CD1c-positive myeloid dendritic cell (primary cell): Measurements from ENCODE around the gene BRCA2.
A peak's percentile ranks its signal among the peaks of the same experiment; 100 is the strongest.
"Not testable (repeated sequence)": the region's sequence is repeated elsewhere in the genome, so short reads cannot be mapped to it uniquely, and the experiment has no call there.

Experiments
- DNase-seq: peaks from one replicate; pipeline ENCODE4 v3.0.0-alpha.2; 2016; ENCODE audit errors: extremely low spot score

BRCA2 gene

DNA sequence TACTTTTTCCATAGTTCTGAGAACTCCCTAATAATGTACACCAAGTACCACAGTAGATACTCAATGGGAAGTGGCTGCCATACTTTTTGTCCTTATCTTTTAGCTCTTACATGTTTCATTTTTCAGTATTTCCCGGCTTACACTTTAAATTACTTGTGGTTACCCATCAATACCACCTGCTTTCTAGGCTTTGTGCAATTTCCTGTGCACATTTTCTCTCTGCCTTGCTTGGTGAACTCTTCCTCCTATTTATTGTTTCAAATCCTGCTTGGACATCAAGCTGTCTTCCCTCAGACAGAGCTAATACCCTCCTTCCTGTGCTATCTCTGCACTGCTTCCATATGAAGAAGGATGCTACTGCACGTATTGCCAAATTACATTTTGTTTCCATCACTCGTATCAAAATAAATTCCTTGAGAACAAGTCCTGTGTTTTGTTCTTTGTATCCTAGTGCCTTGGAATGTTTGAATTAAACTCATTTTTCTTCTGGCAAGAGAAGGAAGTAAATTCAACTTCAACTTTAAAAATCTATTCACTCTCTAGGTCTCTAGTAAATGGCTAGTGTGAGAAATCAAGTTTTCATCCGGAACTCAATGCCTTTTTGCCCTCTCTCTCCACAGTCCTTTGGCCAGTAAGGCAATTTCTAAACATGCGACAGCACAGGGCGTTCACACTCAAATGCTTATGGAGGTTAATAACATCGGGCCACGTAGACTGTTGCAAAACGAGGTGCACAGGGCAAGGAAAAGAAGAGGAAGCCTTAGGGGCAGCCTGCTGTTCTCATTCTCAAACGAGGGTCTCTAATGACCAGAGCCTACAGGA lies 5.8 kb upstream of the BRCA2 start:
- DNase-seq = no peak

DNA sequence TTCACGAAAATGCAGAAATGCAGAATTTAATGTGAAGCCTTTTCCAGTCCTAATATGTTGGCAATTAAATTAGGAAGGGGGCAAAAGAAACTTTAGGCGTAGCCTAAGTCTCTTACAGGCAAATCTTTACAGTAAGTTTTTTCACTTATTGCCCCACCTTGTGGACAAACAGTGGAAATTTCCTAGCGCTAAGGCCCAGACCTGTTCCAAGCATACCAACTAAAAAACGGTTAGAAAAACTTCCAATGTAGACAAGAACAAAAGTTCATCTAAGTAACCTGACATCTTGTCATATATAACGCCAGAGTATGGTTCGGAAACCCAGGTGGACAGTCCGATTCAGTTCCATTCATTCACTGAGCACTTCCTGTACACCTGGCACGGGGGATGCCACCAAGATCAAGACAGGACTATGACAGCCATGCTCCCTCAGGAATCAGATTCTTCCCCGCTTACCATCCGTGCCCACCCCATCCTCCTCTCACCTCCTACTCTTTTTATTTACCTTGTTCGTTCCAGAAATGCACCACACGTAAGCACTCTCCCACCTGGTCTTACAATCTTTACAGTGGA lies 5.1 kb upstream of the BRCA2 start:
- peak; percentile 63 for DNase-seq

DNA sequence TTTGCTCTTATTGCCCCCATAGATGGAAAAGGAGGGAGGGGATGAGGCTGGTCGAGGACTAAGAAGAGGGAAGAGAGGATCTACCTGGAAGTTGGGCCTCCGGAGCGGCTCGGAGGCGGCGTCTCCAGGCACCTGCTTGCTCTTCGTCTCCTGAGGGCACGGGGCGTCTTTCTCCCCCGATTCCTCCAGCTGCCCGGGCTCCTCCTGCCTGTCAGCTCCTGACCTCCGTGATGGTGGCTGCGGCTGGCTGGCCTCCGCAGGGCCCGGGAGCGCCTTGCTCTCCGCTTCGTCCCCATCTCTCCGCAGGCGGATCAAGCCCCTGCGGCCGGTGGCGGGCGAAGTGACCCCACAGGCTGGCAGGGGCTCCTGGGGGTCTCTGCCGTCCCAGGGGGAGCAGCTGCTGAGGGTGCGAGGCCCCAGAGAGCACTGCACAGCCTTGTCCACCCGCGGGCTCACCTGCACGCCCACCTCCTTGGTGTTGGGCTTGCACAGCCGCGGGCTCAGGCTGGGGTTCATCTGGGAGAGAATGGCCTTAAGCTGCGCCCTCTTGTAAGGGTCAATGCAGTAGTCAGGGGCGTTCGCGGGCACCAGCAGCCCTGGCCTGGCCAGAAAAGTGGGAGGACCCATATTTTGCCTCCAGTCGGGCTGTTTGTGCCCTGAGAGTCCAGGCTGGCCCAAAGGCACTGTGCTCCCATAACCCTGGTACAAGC lies 4.0 kb upstream of the BRCA2 start:
- no peak for DNase-seq

DNA sequence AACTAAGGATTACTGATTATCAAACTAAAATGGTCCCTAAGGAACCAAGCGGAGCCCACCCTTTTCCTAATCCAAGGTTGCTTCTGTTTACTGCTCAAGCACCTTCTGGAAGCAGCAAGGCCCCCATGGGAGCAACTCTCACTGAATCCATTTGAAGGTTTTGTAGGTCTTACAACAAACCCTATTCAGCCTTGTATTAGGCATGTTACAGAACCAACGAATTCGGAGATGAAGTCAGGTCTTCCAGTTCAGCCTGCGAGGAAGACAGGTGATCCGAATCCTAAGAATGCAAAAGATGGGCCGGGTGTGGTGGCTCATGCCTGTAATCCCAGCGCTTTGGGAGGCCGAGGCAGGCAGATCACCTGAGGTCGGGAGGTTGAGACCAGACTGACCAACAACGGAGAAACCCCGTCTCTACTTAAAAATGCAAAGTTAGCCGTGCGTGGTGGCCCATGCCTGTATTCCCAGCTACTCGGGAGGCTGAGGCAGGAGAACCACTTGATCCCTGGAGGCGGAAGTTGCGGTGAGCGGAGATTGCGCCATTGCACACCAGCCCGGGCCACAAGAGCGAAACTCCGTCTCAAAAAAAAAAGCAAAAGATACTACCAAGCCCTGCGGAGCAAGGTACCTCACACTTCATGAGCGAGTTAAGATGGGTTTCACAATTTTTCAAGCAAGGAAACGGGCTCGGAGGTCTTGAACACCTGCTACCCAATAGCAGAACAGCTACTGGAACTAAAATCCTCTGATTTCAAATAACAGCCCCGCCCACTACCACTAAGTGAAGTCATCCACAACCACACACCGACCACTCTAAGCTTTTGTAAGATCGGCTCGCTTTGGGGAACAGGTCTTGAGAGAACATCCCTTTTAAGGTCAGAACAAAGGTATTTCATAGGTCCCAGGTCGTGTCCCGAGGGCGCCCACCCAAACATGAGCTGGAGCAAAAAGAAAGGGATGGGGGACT lies 754 bp upstream of the BRCA2 start:
- DNase-seq = peak; percentile 89

GRCh38 chr13:32316028-32316339 lies 676 bp downstream of the BRCA2 start:
- no peak for DNase-seq

GRCh38 chr13:32316501-32316900 lies 1.2 kb downstream of the BRCA2 start:
- DNase-seq = peak; percentile 72

GRCh38 chr13:32317716-32318465 lies 2.6 kb downstream of the BRCA2 start:
- DNase-seq = peak; percentile 86

GRCh38 chr13:32320528-32320927 lies 5.2 kb downstream of the BRCA2 start:
- no peak for DNase-seq

DNA sequence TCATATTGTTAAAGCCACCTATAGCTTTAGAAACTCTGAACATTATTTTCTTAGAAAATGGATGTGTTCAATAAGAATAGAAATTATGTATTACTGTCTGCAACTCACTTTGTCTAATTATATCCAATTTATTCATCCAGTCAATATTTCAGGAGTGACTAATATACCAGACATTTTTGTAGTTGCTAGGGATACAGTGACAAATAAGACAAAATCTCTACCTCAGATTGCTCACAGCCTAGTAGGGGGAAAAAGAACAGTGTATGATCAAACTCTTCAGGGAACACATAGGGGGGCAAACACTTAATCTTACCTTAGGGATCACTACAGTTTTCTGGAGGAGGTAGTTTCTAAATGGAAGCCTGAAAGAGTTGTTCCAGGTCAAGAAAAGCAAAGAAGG lies 8.6 kb downstream of the BRCA2 start:
- no peak for DNase-seq

DNA sequence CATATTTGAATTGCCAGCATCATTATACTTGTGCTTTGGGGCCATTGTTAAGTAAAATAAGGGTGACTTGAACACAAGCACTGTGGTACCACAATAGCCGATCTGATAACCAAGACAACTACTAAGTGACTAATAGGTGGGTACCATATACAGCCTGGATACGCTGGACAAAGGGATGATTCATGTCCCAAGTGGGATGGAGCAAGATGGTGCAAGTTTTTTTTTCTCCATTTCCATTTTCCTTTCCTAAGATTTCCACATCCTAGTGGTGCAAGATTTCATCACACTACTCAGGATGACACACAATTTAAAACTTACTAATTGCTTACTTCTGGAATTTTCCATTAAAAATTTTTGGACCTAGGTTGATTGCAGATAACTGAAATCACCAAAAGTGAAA lies 15.1 kb downstream of the BRCA2 start:
- no peak for DNase-seq

- DNase-seq = peak; percentile 7
Observed at GRCh38 chr13:32334671-32335070, 19.4 kb downstream of the BRCA2 start.

DNA sequence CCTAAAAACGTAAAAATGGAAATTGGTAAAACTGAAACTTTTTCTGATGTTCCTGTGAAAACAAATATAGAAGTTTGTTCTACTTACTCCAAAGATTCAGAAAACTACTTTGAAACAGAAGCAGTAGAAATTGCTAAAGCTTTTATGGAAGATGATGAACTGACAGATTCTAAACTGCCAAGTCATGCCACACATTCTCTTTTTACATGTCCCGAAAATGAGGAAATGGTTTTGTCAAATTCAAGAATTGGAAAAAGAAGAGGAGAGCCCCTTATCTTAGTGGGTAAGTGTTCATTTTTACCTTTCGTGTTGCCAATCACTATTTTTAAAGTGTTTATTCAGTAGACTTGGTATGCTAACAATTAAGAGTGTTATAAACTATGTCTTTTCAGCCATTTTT lies 25.6 kb downstream of the BRCA2 start:
- DNase-seq = peak; percentile 55

DNA sequence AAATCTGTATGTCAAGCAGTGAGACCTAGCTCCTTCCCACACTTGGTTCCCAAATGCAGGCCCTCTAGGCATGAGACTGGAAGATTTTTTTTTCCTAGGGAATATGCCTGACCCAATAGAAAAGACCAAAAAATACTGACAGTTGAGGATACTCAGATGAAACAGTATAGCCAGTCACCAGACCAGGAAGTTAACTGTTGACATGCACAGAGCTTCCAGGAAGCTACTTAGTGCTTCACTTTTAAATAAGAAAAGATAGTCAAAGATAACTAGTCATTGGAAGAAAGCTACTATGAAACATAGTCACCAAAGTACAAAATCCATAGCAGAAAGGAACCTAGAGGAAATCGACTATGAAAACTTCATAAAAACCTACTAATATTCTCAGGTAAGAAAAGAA lies 32.3 kb downstream of the BRCA2 start:
- no peak for DNase-seq

GRCh38 chr13:32350839-32351441 lies 35.6 kb downstream of the BRCA2 start:
- DNase-seq = not testable (repeated sequence)

- DNase-seq = no peak
Observed at GRCh38 chr13:32354040-32354439, 38.7 kb downstream of the BRCA2 start.

DNA sequence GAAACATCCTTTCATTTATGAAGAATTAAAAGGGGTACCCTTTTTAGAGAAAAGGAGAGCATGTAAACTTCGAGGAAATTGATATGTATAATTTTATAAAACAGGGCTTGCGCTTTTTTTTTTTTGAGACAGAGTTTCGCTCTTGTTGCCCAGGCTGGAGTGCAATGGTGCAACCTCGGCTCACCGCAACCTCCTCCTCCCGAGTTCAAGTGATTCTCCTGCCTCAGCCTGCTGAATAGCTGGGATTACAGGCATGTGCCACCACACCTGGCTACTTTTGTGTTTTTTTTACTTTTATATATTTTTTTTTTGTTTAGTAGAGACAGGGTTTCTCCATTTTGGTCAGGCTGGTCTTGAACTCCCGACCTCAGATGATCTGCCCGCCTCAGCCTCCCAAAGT lies 40.6 kb downstream of the BRCA2 start:
- DNase-seq = not testable (repeated sequence)

- peak; percentile 8 for DNase-seq
Observed at GRCh38 chr13:32362574-32362973, 47.3 kb downstream of the BRCA2 start.

GRCh38 chr13:32370805-32371204 lies 55.5 kb downstream of the BRCA2 start:
- DNase-seq = no peak

DNA sequence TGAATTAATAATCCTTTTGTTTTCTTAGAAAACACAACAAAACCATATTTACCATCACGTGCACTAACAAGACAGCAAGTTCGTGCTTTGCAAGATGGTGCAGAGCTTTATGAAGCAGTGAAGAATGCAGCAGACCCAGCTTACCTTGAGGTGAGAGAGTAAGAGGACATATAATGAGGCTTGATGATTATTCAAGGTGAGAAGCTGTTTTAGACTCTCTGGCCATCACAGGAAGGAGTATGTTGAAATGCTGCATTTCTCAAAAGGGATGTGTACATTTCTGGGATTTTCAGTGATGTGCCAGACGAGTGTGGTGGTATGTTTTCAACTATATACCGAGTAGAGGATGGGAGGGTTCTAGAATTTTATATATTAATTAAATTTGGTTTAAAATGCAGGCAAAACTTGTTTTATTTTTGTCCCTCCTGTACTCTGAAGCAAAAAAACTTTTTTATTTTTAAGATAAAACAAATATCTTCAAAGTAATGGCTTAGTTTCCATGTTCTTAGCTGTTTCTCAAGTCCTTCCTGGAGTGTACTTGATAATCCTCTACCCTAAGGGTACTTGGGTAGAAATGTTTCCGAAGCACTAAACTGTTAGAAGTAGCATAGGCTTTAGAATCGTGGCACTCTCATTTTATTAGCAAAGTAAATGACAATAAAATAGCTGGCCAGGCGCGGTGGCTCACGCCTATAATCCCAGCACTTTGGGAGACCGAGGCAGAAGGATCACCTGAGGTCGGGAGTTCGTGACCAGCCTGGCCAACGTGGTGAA lies 61.5 kb downstream of the BRCA2 start:
- no peak for DNase-seq

GRCh38 chr13:32378012-32378411 lies 62.7 kb downstream of the BRCA2 start:
- no peak for DNase-seq
